ENCODE measurements around the gene ASPSCR1.
A peak's percentile ranks its signal among the peaks of the same experiment; 100 is the strongest.
"Not testable (repeated sequence)": the region's sequence is repeated elsewhere in the genome, so short reads cannot be mapped to it uniquely, and the experiment has no call there.

Gene ASPSCR1

DNA sequence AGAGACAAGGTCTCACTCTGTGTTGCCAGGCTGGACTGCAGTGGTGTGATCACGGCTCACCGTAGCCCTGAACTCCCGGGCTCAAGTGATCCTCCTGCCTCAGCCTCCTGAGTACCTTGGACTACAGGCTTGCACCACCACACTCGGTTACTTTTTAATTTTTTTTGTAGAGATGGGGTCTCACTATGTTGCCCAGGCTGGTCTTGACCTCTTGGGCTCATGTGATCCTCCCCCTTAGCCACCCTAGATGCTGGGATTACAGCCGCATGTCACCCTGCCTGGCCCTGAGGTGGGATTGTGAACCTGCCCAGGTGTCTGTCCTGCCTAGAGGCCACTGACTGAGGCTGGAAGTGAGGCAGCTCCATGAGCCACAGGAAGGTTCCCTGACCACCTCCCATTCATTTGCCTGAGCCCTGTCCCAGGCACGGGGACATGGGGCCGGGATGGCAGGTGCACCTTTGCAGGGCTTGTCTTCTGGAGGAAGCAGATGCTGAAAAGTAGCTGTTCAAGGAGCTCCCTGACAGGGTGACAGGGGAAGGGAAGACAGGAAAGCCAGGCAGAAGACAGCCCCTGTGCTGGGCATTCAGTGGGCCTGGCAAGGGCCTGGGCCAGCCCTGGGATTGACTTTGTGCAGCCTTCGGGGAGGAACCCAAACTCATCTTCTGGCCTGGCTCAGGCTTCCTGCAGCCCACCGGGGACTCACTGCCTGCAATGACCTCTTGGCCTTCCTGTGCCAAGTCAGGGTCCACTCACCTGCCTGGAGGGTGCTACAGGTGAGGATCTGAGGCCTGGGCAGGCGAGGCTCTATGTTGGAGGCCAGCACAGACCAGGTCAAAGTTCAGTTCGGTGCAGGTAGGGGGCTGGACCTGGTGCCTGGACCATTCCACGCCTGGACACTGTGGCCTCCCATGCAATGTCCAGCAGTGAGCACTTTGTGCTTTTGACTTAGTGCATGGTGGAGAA, 8.3 kb upstream of the ASPSCR1 start:
- no peak overlapping the region for H3K4me3 ChIP-seq (ENCODE audit: low read length)
- DNase-seq (ENCODE audit: low read depth) = no peak
- no peak for TF ChIP-seq CTCF (conservative IDR thresholded peaks at IDR 0.05; ENCODE audit: low read depth, low read length)

DNA sequence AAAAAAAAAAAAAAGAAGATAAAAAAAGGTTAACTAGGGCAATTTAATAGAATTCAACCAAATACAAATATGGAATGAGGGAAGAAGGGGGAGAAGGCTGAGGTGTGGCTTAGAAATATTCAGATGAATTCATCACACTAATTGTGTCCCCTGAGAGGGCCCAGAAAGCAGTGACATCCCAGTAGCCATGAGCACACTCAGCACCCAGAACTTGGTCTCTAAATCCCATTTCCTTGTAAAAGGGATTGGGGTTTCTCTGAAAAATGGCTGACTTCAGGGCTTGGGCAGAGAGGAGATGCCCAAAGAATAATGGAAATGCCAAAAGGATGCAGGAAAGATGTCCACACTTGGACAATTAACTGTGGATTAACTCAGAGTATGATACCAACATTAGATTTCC, 4.0 kb upstream of the ASPSCR1 start:
- no peak for TF ChIP-seq CTCF (conservative IDR thresholded peaks at IDR 0.05; ENCODE audit: low read depth, low read length)
- no peak overlapping the region for H3K4me3 ChIP-seq (ENCODE audit: low read length)
- DNase-seq (ENCODE audit: low read depth) = no peak

GRCh38 chr17:81976332-81977210, 858 bp upstream of the ASPSCR1 start:
- H3K4me3 ChIP-seq (ENCODE audit: low read length) = peak overlapping the region; percentile 56
- no peak for TF ChIP-seq CTCF (conservative IDR thresholded peaks at IDR 0.05; ENCODE audit: low read depth, low read length)
- no peak for DNase-seq (ENCODE audit: low read depth)

- H3K4me3 ChIP-seq (ENCODE audit: low read length) = peak overlapping the region; percentile 4
- no peak for DNase-seq (ENCODE audit: low read depth)
- TF ChIP-seq CTCF (conservative IDR thresholded peaks at IDR 0.05; ENCODE audit: low read depth, low read length) = no peak
Measured at GRCh38 chr17:81978524-81979298, 1.3 kb downstream of the ASPSCR1 start.

DNA sequence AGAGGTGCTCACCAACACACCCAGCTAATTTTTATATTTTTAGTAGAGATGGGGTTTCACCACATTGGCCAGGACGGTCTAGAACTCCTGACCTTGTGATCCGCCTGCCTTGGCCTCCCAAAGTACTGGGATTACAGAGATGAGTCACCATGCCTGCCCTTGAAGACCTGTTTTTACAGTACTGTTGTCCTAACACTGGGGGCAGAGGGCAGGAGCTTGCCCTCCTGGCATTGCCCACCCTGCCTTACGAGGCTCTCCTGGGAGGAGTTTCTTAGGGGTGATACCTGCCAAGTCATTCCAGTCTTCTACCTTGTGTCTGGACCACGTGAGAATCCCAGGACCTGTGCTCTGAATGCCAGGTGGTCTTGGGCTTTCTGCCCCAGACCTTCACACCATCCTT, 2.7 kb downstream of the ASPSCR1 start:
- no peak for DNase-seq (ENCODE audit: low read depth)
- no peak overlapping the region for H3K4me3 ChIP-seq (ENCODE audit: low read length)
- TF ChIP-seq CTCF (conservative IDR thresholded peaks at IDR 0.05; ENCODE audit: low read depth, low read length) = no peak

- no peak overlapping the region for H3K4me3 ChIP-seq (ENCODE audit: low read length)
- no peak for TF ChIP-seq CTCF (conservative IDR thresholded peaks at IDR 0.05; ENCODE audit: low read depth, low read length)
- no peak for DNase-seq (ENCODE audit: low read depth)
Measured at GRCh38 chr17:81980707-81981343, 3.4 kb downstream of the ASPSCR1 start.

DNA sequence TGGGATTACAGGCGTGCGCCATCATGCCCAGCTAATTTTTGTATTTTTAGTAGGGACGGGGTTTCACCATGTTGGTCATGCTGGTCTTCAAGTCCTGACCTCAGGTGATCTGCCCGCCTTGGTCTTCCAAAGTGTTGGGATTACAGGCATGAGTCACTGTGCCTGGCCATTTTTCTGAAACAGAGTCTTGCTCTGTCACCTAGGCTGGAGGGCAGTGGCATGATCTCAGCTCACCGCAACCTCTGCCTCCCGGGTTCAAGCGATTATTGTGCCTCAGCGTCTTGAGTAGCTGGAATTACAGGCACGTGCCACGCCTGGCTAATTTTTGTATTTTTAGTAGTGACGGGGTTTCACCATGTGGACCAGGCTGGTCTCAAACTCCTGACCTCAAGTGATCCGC, 4.1 kb downstream of the ASPSCR1 start:
- DNase-seq (ENCODE audit: low read depth); H3K4me3 ChIP-seq (ENCODE audit: low read length): not testable (repeated sequence)

All from retinal pigment epithelial cell (primary cell).